Vagina (tissue), 2 donors: ENCODE data around the gene WASF3. TPM values are rescaled to one million over a fixed set of nuclear protein-coding genes. Genes with fewer than 3 reads are reported as not detected.

ENCODE experiments used
- DNase-seq, 2 donors: peaks; one replicate each; pipeline ENCODE4 v3.0.0-alpha.2; 2017; ENCODE audit errors: extremely low spot score in 2 of 2
- H3K27ac ChIP-seq: fragments of 200-600 bp; sonication (generic); one replicate; pipeline ENCODE4 v1.5.1; 2019
- H3K27me3 ChIP-seq: fragments of 200-600 bp; sonication (generic); one replicate; pipeline ENCODE4 v1.5.1; 2019
- H3K36me3 ChIP-seq, 2 donors: fragments of 200-600 bp; sonication (generic); one replicate each; pipeline ENCODE4 v1.5.1; 2017 to 2019
- H3K4me1 ChIP-seq: fragments of 200-600 bp; sonication (generic); one replicate; pipeline ENCODE4 v1.5.1; 2019
- H3K4me3 ChIP-seq, 2 donors: fragments of 200-600 bp; sonication (generic); 1 replicate in 1 of 2; 2 replicates in 1 of 2; pipeline ENCODE4 v1.5.1; 2016 to 2019
- H3K9me3 ChIP-seq: fragments of 200-600 bp; sonication (generic); one replicate; pipeline ENCODE4 v1.5.1; 2019
- POLR2A ChIP-seq, 2 donors: fragments of 450-650 bp; IDR thresholded peaks; one replicate each; pipeline ENCODE4 v1.6.1; 2017; ENCODE audit warnings: antibody characterized with exemption in 2 of 2, mild to moderate bottlenecking in 2 of 2, moderate library complexity in 2 of 2
- POLR2AphosphoS5 ChIP-seq, 2 donors: sonication (generic); formaldehyde crosslinking; IDR thresholded peaks; one replicate each; pipeline ENCODE4 v1.9.0; 2017; ENCODE audit warnings: antibody characterized with exemption in 2 of 2, mild to moderate bottlenecking in 2 of 2, low read depth in 1 of 2; ENCODE audit not compliant: insufficient read depth in 1 of 2
- intact Hi-C: fragments of 100-400 bp; cut with DNase I; formaldehyde crosslinking; loops from one replicate; pipeline ENCODE4 v1.15.1; 2023
- total RNA-seq: library from RNA; depleted of rRNA; stranded (reverse); fragments of >200 nt; gene quantifications from one replicate; pipeline ENCODE4 v1.2.3, GENCODE V29; 2016
- TF ChIP-seq, protein P1 (sequence below), 3 experiments: fragments of 450-650 bp in 2 of 3; fragments of 200-600 bp in 1 of 3; sonication (generic) in 1 of 3; IDR thresholded peaks; one replicate each; pipeline ENCODE4 v1.5.1; 2017 to 2019; ENCODE audit warnings: antibody characterized with exemption in 3 of 3, mild to moderate bottlenecking in 2 of 3, moderate library complexity in 2 of 3

WASF3 gene
- total RNA-seq, 1 donor from 2014 or later, result 20.4 TPM

DNA sequence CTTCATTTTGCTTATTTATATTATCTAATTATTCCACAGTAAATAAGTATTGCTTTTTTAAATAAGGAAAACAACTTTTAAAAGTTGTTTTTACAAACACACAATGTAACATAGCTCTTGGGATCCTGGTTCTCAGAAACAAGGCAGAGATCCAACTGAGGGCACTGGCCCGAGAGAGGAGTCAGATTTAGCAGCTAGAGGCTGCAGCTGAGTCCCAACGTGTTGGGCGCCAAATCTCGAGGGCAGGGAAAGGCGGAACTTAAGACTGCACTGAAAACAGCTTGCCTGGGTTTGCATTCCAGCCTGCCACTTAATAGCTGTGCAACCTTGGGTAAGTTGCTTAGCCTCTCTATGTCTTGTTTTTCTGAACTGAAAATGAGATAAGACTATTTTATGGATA is 16.4 kb upstream of the WASF3 start:
- no peaks in the 10 kb centered on the region for H3K9me3 ChIP-seq
- TF ChIP-seq POLR2A (IDR thresholded peaks at IDR 0.05) (no peak), POLR2AphosphoS5 (IDR thresholded peaks at IDR 0.05; ENCODE audit: insufficient read depth in 1 of 2, low read depth in 1 of 2) (no peak)
- TF ChIP-seq, protein P1, sequence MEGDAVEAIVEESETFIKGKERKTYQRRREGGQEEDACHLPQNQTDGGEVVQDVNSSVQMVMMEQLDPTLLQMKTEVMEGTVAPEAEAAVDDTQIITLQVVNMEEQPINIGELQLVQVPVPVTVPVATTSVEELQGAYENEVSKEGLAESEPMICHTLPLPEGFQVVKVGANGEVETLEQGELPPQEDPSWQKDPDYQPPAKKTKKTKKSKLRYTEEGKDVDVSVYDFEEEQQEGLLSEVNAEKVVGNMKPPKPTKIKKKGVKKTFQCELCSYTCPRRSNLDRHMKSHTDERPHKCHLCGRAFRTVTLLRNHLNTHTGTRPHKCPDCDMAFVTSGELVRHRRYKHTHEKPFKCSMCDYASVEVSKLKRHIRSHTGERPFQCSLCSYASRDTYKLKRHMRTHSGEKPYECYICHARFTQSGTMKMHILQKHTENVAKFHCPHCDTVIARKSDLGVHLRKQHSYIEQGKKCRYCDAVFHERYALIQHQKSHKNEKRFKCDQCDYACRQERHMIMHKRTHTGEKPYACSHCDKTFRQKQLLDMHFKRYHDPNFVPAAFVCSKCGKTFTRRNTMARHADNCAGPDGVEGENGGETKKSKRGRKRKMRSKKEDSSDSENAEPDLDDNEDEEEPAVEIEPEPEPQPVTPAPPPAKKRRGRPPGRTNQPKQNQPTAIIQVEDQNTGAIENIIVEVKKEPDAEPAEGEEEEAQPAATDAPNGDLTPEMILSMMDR (IDR thresholded peaks at IDR 0.05), result no peak
- no peak overlapping the region for H3K4me3 ChIP-seq
- H3K27ac ChIP-seq, result no peak overlapping the region
- H3K27me3 ChIP-seq, result no peaks in the 10 kb centered on the region
- no peaks in the 10 kb centered on the region for H3K4me1 ChIP-seq
- intact Hi-C loops, result no loop called here
- H3K36me3 ChIP-seq, result no peaks in the 10 kb centered on the region
- no peak for DNase-seq

DNA sequence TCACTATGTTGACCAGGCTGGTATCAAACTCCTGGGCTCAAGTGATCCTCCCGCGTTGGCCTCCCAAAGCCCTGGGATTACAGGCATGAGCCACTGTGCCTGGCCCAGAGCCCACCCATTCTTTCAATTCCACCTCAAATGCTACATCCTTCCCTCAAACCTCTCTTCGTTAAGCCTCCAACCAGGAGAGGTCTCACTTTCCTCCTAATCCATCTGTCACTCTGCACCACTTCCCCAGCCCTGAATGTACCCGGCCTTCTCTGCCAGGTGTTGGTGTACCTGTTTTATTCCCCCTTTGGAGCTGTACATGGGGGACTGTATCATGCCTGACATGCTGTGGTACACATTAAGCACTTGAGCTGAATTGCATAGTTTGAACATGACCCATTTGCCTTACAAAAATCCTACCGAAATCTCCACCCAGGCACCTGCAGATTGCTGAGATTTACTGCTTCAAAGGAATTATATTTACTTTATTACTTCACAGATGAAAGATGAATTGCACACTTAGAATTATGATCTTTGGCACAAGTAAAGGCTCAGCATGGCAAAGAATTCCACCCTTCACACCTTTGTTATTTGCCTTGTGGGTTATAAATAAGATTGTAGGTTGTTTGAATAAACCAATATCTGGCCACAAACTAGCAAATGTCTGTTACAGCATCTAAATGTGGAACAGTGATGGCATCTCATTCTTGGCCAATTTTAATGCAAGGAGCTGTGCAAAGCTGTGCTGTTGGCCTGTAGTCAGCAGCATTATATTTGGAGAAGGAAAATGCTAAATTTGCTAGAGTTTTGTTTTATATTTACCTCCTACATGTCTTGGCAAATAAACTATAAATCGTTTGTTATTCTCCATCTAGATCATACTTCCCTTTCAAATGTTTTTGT is 15.6 kb upstream of the WASF3 start:
- no peaks in the 10 kb centered on the region for H3K4me1 ChIP-seq
- H3K27me3 ChIP-seq, result no peaks in the 10 kb centered on the region
- no peak overlapping the region for H3K4me3 ChIP-seq
- TF ChIP-seq POLR2A (IDR thresholded peaks at IDR 0.05), result no peak
- TF ChIP-seq, protein P1 (IDR thresholded peaks at IDR 0.05), result no peak
- no peak for TF ChIP-seq POLR2AphosphoS5 (IDR thresholded peaks at IDR 0.05; ENCODE audit: insufficient read depth in 1 of 2, low read depth in 1 of 2)
- H3K27ac ChIP-seq, result no peak overlapping the region
- H3K9me3 ChIP-seq, result no peaks in the 10 kb centered on the region
- no peaks in the 10 kb centered on the region for H3K36me3 ChIP-seq
- DNase-seq, result no peak
- intact Hi-C loops, result no loop called here

GRCh38 chr13:26544707-26545106 is 12.8 kb upstream of the WASF3 start:
- Histone ChIP-seq H3K4me1 (no peaks in the 10 kb centered on the region), H3K27me3 (no peaks in the 10 kb centered on the region), H3K4me3 (no peak overlapping the region), H3K36me3 (no peaks in the 10 kb centered on the region), H3K9me3 (no peaks in the 10 kb centered on the region), H3K27ac (no peak overlapping the region)
- intact Hi-C loops, result no loop called here
- no peak for DNase-seq
- no peak for TF ChIP-seq POLR2AphosphoS5 (IDR thresholded peaks at IDR 0.05; ENCODE audit: insufficient read depth in 1 of 2, low read depth in 1 of 2)
- TF ChIP-seq, protein P1 (IDR thresholded peaks at IDR 0.05), result no peak
- no peak for TF ChIP-seq POLR2A (IDR thresholded peaks at IDR 0.05)

- Histone ChIP-seq H3K36me3 (no peaks in the 10 kb centered on the region), H3K27me3 (no peaks in the 10 kb centered on the region), H3K4me3 (no peak overlapping the region), H3K27ac (no peak overlapping the region), H3K4me1 (no peaks in the 10 kb centered on the region), H3K9me3 (no peaks in the 10 kb centered on the region)
- intact Hi-C loops, result no loop called here
- no peak for DNase-seq
- TF ChIP-seq POLR2A (IDR thresholded peaks at IDR 0.05) (no peak), POLR2AphosphoS5 (IDR thresholded peaks at IDR 0.05; ENCODE audit: insufficient read depth in 1 of 2, low read depth in 1 of 2) (no peak)
- TF ChIP-seq, protein P1 (IDR thresholded peaks at IDR 0.05), result no peak
Observed at GRCh38 chr13:26548205-26548765, 9.2 kb upstream of the WASF3 start.

- Histone ChIP-seq H3K4me1 (no peaks in the 10 kb centered on the region), H3K27me3 (no peaks in the 10 kb centered on the region), H3K4me3 (no peak overlapping the region), H3K9me3 (no peaks in the 10 kb centered on the region), H3K27ac (no peak overlapping the region), H3K36me3 (no peaks in the 10 kb centered on the region)
- intact Hi-C loops, result no loop called here
- TF ChIP-seq POLR2A (IDR thresholded peaks at IDR 0.05), result no peak
- no peak for DNase-seq
Observed at GRCh38 chr13:26549713-26550112, 7.8 kb upstream of the WASF3 start.
